GM12892 (cell line): ENCODE results near the gene INPP4B.

Experiments used
- DNase-seq: peaks from one replicate; pipeline ENCODE4 v3.0.0; 2011; ENCODE audit not compliant: insufficient read length
- FAIRE-seq: peaks from 2 replicates; lab custom pipeline; 2011; peaks lifted over from hg19 to GRCh38; lab: Jason Lieb, UNC
- POLR2A ChIP-seq: IDR thresholded peaks from 2 replicates; pipeline ENCODE4 v1.6.1; 2011; ENCODE audit warnings: low read depth, low read length, control low read depth
- POLR2AphosphoS5 ChIP-seq: IDR thresholded peaks from 2 replicates; pipeline ENCODE4 v1.6.1; 2011; ENCODE audit warnings: low read depth, low read length, control low read depth
- TAF1 ChIP-seq: IDR thresholded peaks from 2 replicates; pipeline ENCODE4 v1.6.1; 2011; ENCODE audit warnings: low read depth, mild to moderate bottlenecking, control low read depth, low read length, borderline replicate concordance

INPP4B gene

GRCh38 chr4:142354794-142355420 is 491.2 kb downstream of the INPP4B start:
- FAIRE-seq, result no peak
- TF ChIP-seq TAF1, result no peak
- TF ChIP-seq POLR2A, result no peak
- no peak for TF ChIP-seq POLR2AphosphoS5
- no peak for DNase-seq

GRCh38 chr4:142354041-142354440 is 492.1 kb downstream of the INPP4B start:
- TF ChIP-seq POLR2AphosphoS5 (no peak), TAF1 (no peak), POLR2A (no peak)
- FAIRE-seq, result no peak
- no peak for DNase-seq

- TF ChIP-seq POLR2AphosphoS5 (no peak), TAF1 (no peak), POLR2A (no peak)
- no peak for DNase-seq
- FAIRE-seq, result no peak
Measured at GRCh38 chr4:142353149-142353738, 492.9 kb downstream of the INPP4B start.

- no peak for FAIRE-seq
- TF ChIP-seq POLR2AphosphoS5 (no peak), TAF1 (no peak), POLR2A (no peak)
- DNase-seq, result no peak
Measured at GRCh38 chr4:142352712-142353111, 493.4 kb downstream of the INPP4B start.

- FAIRE-seq (no peak), DNase-seq (no peak)
- TF ChIP-seq POLR2A, result no peak
Measured at GRCh38 chr4:142351958-142352357, 494.1 kb downstream of the INPP4B start.

GRCh38 chr4:142350871-142351270 is 495.2 kb downstream of the INPP4B start:
- TF ChIP-seq TAF1, result no peak
- TF ChIP-seq POLR2A, result no peak
- no peak for TF ChIP-seq POLR2AphosphoS5
- FAIRE-seq (no peak), DNase-seq (no peak)

GRCh38 chr4:142348613-142349021 is 497.5 kb downstream of the INPP4B start:
- no peak for FAIRE-seq
- no peak for DNase-seq
- TF ChIP-seq POLR2A, result no peak
- TF ChIP-seq TAF1, result no peak
- no peak for TF ChIP-seq POLR2AphosphoS5

GRCh38 chr4:142347241-142347640 is 498.9 kb downstream of the INPP4B start:
- no peak for DNase-seq
- TF ChIP-seq POLR2AphosphoS5 (no peak), TAF1 (no peak), POLR2A (no peak)
- FAIRE-seq, result no peak

GRCh38 chr4:142345924-142346323 is 500.2 kb downstream of the INPP4B start:
- TF ChIP-seq POLR2A (no peak), POLR2AphosphoS5 (no peak), TAF1 (no peak)
- FAIRE-seq (no peak), DNase-seq (no peak)

- no peak for FAIRE-seq
Measured at GRCh38 chr4:142341268-142341667, 504.8 kb downstream of the INPP4B start.

GRCh38 chr4:142339053-142339452 is 507.0 kb downstream of the INPP4B start:
- DNase-seq (no peak), FAIRE-seq (no peak)
- TF ChIP-seq POLR2AphosphoS5 (no peak), TAF1 (no peak), POLR2A (no peak)

More at GRCh38 chr4:142341268-142341667, 504.8 kb downstream of the INPP4B start:
- TF ChIP-seq TAF1 (no peak), POLR2AphosphoS5 (no peak), POLR2A (no peak)
- no peak for DNase-seq
